ENCODE measurements around the gene TRMT11.

The TRMT11 gene

DNA sequence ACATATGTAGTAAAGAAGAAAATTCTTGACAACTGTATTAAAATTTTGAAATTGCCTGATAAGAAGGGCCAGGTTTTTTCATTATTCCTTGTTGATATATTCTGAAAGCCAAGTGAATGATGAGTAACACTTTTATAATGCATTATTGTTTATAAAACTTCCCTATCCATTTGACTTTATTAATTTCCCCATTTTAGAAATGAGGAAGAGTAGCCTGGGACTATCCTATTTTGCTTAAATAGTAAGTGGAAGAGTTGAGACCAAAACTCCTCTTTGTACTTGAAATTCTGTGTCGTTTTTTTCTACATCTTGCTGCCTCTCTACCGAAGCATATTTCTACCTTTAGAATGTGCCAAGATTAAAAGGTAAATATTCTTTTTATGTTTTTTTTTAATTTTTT lies 39.7 kb downstream of the TRMT11 start:
- TF ChIP-seq, protein P1, sequence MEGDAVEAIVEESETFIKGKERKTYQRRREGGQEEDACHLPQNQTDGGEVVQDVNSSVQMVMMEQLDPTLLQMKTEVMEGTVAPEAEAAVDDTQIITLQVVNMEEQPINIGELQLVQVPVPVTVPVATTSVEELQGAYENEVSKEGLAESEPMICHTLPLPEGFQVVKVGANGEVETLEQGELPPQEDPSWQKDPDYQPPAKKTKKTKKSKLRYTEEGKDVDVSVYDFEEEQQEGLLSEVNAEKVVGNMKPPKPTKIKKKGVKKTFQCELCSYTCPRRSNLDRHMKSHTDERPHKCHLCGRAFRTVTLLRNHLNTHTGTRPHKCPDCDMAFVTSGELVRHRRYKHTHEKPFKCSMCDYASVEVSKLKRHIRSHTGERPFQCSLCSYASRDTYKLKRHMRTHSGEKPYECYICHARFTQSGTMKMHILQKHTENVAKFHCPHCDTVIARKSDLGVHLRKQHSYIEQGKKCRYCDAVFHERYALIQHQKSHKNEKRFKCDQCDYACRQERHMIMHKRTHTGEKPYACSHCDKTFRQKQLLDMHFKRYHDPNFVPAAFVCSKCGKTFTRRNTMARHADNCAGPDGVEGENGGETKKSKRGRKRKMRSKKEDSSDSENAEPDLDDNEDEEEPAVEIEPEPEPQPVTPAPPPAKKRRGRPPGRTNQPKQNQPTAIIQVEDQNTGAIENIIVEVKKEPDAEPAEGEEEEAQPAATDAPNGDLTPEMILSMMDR (IDR thresholded peaks at IDR 0.05), result no peak
- Histone ChIP-seq H3K79me2 (no peaks in the 10 kb centered on the region), H3K4me3 (ENCODE audit: low read depth, low read length) (no peak overlapping the region), H3K36me3 (ENCODE audit: control insufficient read depth, insufficient read depth, low read length) (no peaks in the 10 kb centered on the region), H3K9ac (no peak overlapping the region), H3K27me3 (ENCODE audit: control insufficient read depth, insufficient read depth, low read length) (no peaks in the 10 kb centered on the region), H3K4me2 (ENCODE audit: low read length) (no peak overlapping the region), H3K9me3 (ENCODE audit: control insufficient read depth, low read length) (no peaks in the 10 kb centered on the region), H2AFZ (no peak overlapping the region), H3K27ac (no peak overlapping the region), H3K4me1 (no peaks in the 10 kb centered on the region)

DNA sequence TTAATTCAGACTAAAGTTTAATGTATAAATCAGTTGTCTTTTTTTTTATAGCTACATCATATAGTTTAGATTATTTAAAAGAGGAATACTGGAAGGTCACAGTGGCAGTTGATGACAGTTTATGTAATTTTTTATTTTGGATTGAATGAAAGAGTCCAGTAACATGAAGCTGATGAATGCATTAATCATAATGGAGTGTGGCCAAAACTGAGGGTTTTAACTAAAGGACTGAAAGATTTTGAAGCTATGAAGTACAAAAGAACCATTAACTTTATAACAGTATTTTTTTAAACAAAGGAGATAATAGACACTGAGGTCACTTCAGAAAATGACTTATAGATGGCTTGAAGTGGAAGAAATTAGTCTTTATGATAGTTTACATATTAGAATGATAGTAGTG lies 41.3 kb downstream of the TRMT11 start:
- Histone ChIP-seq H3K4me3 (ENCODE audit: low read depth, low read length) (no peak overlapping the region), H3K4me2 (ENCODE audit: low read length) (no peak overlapping the region), H3K4me1 (no peaks in the 10 kb centered on the region), H3K27ac (no peak overlapping the region), H3K36me3 (ENCODE audit: control insufficient read depth, insufficient read depth, low read length) (no peaks in the 10 kb centered on the region), H3K27me3 (ENCODE audit: control insufficient read depth, insufficient read depth, low read length) (no peaks in the 10 kb centered on the region), H3K9me3 (ENCODE audit: control insufficient read depth, low read length) (no peaks in the 10 kb centered on the region), H3K79me2 (no peaks in the 10 kb centered on the region), H3K9ac (no peak overlapping the region), H2AFZ (no peak overlapping the region)
- TF ChIP-seq, protein P1 (IDR thresholded peaks at IDR 0.05), result no peak

DNA sequence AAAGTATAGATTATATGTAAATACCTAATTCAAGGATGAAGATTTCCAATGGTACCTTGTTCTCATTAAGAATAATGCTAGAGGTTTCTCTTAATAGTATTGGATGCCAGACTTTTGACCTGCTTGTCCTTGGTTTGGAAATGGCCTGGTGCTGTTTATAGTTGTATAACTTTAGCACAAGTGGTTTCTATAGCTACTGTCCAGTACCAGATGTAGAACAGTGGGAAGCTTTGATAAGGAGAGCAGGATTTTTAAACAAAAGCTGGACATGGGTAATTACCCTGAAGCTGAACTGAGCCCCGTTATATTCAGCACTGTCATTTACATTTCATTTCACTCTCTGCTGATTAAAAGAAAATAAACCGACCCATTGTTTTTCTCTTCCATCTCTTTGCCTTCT lies 43.7 kb downstream of the TRMT11 start:
- H3K9ac ChIP-seq, result no peak overlapping the region
- no peaks in the 10 kb centered on the region for H3K36me3 ChIP-seq (ENCODE audit: control insufficient read depth, insufficient read depth, low read length)
- TF ChIP-seq, protein P1 (IDR thresholded peaks at IDR 0.05), result no peak
- no peak overlapping the region for H3K4me3 ChIP-seq (ENCODE audit: low read depth, low read length)
- H2AFZ ChIP-seq, result no peak overlapping the region
- H3K9me3 ChIP-seq (ENCODE audit: control insufficient read depth, low read length), result no peaks in the 10 kb centered on the region
- H3K79me2 ChIP-seq, result no peaks in the 10 kb centered on the region
- no peak overlapping the region for H3K27ac ChIP-seq
- no peak overlapping the region for H3K4me2 ChIP-seq (ENCODE audit: low read length)
- H3K27me3 ChIP-seq (ENCODE audit: control insufficient read depth, insufficient read depth, low read length), result no peaks in the 10 kb centered on the region
- peaks cover 13% of the 10 kb centered on the region for H3K4me1 ChIP-seq

DNA sequence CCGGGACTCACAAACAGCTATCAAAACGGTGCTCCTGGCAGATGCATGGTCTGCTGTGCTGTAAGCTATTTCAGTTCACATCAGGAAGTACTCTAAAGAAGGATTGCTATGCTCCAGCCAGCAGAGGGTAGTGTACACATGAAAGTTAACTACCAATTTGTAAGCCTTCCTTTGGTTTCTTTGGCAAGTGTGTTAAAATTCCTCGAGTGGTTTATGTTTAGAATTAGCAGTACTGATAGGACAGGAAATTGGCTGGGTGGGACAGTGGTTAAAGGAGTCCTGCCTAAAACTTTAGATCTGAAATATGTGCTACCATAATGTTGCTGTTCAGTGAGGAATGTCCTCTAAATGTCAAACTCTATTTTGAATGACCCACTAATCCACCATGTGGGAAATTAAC lies 47.4 kb downstream of the TRMT11 start:
- Histone ChIP-seq H3K4me2 (ENCODE audit: low read length) (peak overlapping the region; percentile 6), H3K79me2 (no peaks in the 10 kb centered on the region), H3K9ac (no peak overlapping the region), H3K4me3 (ENCODE audit: low read depth, low read length) (no peak overlapping the region), H3K4me1 (peaks cover 22% of the 10 kb centered on the region), H3K36me3 (ENCODE audit: control insufficient read depth, insufficient read depth, low read length) (no peaks in the 10 kb centered on the region), H3K9me3 (ENCODE audit: control insufficient read depth, low read length) (no peaks in the 10 kb centered on the region), H3K27ac (peak overlapping the region; percentile 82), H3K27me3 (ENCODE audit: control insufficient read depth, insufficient read depth, low read length) (no peaks in the 10 kb centered on the region), H2AFZ (no peak overlapping the region)
- TF ChIP-seq, protein P1 (IDR thresholded peaks at IDR 0.05), result peak; percentile 67

DNA sequence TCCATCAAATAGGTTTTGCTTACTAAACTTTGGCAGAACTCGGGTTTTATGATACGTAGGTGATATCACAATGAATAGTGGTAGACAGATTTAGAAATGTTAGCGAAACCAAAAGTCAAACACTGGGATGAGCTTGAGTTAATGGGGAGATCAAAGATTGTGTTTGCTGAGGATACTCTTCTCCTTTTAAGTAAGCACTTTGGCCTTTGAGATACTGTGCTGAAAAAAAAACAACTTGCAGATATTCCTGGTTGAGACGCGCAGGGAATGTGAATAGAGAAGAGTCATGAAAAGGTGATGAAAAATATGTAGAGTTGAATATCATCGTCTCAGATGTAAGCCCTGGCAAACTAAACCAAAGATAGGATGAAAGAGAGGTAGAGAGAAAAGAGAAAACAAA lies 48.3 kb downstream of the TRMT11 start:
- peak overlapping the region; percentile 44 for H2AFZ ChIP-seq
- TF ChIP-seq, protein P1 (IDR thresholded peaks at IDR 0.05), result no peak
- no peak overlapping the region for H3K9ac ChIP-seq
- H3K4me3 ChIP-seq (ENCODE audit: low read depth, low read length), result no peak overlapping the region
- no peak overlapping the region for H3K4me2 ChIP-seq (ENCODE audit: low read length)
- H3K9me3 ChIP-seq (ENCODE audit: control insufficient read depth, low read length), result no peaks in the 10 kb centered on the region
- no peaks in the 10 kb centered on the region for H3K36me3 ChIP-seq (ENCODE audit: control insufficient read depth, insufficient read depth, low read length)
- peaks cover 22% of the 10 kb centered on the region for H3K4me1 ChIP-seq
- H3K79me2 ChIP-seq, result no peaks in the 10 kb centered on the region
- H3K27me3 ChIP-seq (ENCODE audit: control insufficient read depth, insufficient read depth, low read length), result no peaks in the 10 kb centered on the region
- peak overlapping the region; percentile 82 for H3K27ac ChIP-seq

All from parathyroid adenoma (tissue), 2 donors.